ENCODE measurements around the gene RILPL2.
A peak's percentile ranks its signal among the peaks of the same experiment; 100 is the strongest.
"Not testable (repeated sequence)": the region's sequence is repeated elsewhere in the genome, so short reads cannot be mapped to it uniquely, and the experiment has no call there.

The RILPL2 gene

DNA sequence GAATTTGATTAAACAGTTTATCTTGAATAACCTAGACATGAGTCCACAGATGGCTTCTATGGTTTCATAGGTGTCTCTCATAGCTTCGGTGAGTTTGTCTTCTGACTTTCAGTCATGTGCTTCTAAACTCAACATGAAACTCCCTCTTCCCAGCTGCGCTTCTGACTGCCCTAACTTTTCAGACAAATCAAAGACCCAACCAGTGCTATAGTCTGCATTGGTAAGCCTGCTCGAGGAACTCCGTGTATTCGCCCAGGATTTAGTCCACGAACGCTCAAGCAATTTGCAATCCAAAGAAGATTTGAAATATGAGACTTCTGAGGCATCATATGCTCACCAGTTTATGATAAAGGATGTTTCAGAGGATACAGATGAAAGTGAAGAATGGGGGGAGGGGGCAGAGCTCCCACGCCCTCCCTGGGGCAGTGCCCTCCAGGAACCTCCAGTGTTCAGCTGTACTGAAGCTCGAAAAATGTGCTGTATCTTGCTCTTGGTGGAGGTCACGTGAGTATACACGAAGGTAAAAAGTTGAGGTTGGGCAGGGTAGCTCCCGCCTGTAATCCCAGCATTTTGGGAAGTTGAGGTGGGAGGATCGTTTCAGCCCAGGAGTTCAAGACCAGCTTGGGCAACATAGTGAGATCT lies 5.2 kb upstream of the RILPL2 start:
- no peaks in the 10 kb centered on the region for H3K9me3 Mint-ChIP-seq
- no peak overlapping the region for H3K4me3 Mint-ChIP-seq
- no peaks in the 10 kb centered on the region for H3K36me3 Mint-ChIP-seq (ENCODE audit: low read depth)
- no peaks in the 10 kb centered on the region for H3K27me3 Mint-ChIP-seq (ENCODE audit: low read depth)
- no peak overlapping the region for H3K27ac Mint-ChIP-seq
- peaks cover 15% of the 10 kb centered on the region for H3K4me1 Mint-ChIP-seq (ENCODE audit: low read depth)

- Mint-ChIP-seq H3K4me1 (ENCODE audit: low read depth) (peaks cover 36% of the 10 kb centered on the region), H3K9me3 (no peaks in the 10 kb centered on the region), H3K27me3 (ENCODE audit: low read depth) (no peaks in the 10 kb centered on the region), H3K27ac (peak overlapping the region; percentile 96), H3K4me3 (peak overlapping the region; percentile 99), H3K36me3 (ENCODE audit: low read depth) (peaks cover 14% of the 10 kb centered on the region)
Observed at GRCh38 chr12:123435636-123436016, 858 bp downstream of the RILPL2 start.

GRCh38 chr12:123433615-123434014 lies 2.9 kb downstream of the RILPL2 start:
- peak overlapping the region; percentile 57 for H3K27ac Mint-ChIP-seq
- H3K36me3 Mint-ChIP-seq (ENCODE audit: low read depth), result peaks cover 22% of the 10 kb centered on the region
- no peaks in the 10 kb centered on the region for H3K9me3 Mint-ChIP-seq
- H3K4me1 Mint-ChIP-seq (ENCODE audit: low read depth), result peaks cover 41% of the 10 kb centered on the region
- no peaks in the 10 kb centered on the region for H3K27me3 Mint-ChIP-seq (ENCODE audit: low read depth)
- peak overlapping the region; percentile 84 for H3K4me3 Mint-ChIP-seq

DNA sequence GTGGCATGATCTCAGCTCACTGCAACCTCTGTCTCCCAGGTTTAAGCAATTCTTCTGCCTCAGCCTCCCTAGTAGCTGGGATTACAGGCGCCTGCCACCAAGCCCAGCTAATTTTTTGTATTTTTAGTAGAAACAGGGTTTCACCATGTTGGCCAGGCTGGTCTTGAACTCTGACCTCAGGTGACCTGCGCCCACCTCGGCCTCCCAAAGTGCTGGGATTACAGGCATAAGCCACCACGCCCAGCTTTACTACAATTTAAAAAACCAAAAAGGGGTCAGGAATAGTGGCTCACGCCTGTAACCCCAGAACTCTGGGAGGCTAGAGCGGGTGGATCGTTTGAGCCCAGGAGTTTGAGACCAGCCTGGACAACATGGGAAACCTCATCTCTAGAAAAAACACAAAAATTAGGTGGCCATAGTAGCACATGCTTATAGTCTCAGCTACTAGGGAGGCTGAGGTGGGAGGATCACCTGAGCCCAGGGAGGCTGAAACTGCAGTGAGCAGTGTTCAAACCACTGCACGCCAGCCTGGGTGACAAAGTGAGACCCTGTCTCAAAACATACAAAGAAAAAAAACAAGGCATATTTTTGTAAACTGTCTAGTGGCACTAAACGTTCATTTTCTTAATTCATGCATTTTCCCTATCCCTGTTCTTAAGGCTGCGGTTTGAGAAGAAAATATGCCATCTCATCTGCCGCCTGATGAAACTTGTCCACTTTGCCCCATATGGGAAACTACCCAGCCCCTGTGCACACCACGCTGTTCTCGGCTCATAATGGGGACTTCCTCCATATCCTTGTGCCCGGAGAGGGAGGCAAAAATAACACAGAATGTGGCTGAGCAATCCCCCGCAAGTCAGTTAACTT lies 4.3 kb downstream of the RILPL2 start:
- not testable (repeated sequence) for H3K27me3 Mint-ChIP-seq (ENCODE audit: low read depth); H3K9me3 Mint-ChIP-seq
- H3K36me3 Mint-ChIP-seq (ENCODE audit: low read depth), result peaks cover 25% of the 10 kb centered on the region
- H3K4me3 Mint-ChIP-seq, result peak overlapping the region; percentile 84
- peak overlapping the region; percentile 87 for H3K27ac Mint-ChIP-seq
- H3K4me1 Mint-ChIP-seq (ENCODE audit: low read depth), result peaks cover 44% of the 10 kb centered on the region

GRCh38 chr12:123429101-123429500 lies 7.4 kb downstream of the RILPL2 start:
- Mint-ChIP-seq H3K4me1 (ENCODE audit: low read depth) (peaks cover 34% of the 10 kb centered on the region), H3K36me3 (ENCODE audit: low read depth) (peaks cover 30% of the 10 kb centered on the region)
- H3K27me3 Mint-ChIP-seq (ENCODE audit: low read depth); H3K27ac Mint-ChIP-seq; H3K4me3 Mint-ChIP-seq; H3K9me3 Mint-ChIP-seq: not testable (repeated sequence)

- Mint-ChIP-seq H3K4me1 (ENCODE audit: low read depth) (peaks cover 30% of the 10 kb centered on the region), H3K4me3 (no peak overlapping the region), H3K9me3 (no peaks in the 10 kb centered on the region), H3K36me3 (ENCODE audit: low read depth) (peaks cover 33% of the 10 kb centered on the region), H3K27ac (no peak overlapping the region), H3K27me3 (ENCODE audit: low read depth) (no peaks in the 10 kb centered on the region)
Observed at GRCh38 chr12:123428591-123428990, 7.9 kb downstream of the RILPL2 start.

- H3K36me3 Mint-ChIP-seq (ENCODE audit: low read depth), result peaks cover 28% of the 10 kb centered on the region
- H3K4me3 Mint-ChIP-seq, result no peak overlapping the region
- H3K9me3 Mint-ChIP-seq, result no peaks in the 10 kb centered on the region
- H3K4me1 Mint-ChIP-seq (ENCODE audit: low read depth), result peaks cover 18% of the 10 kb centered on the region
- H3K27ac Mint-ChIP-seq, result peak overlapping the region; percentile 73
- H3K27me3 Mint-ChIP-seq (ENCODE audit: low read depth), result no peaks in the 10 kb centered on the region
Observed at GRCh38 chr12:123427036-123427769, 9.3 kb downstream of the RILPL2 start.

GRCh38 chr12:123421314-123421713 lies 15.2 kb downstream of the RILPL2 start:
- no peak overlapping the region for H3K27ac Mint-ChIP-seq
- peaks cover 10% of the 10 kb centered on the region for H3K36me3 Mint-ChIP-seq (ENCODE audit: low read depth)
- no peaks in the 10 kb centered on the region for H3K27me3 Mint-ChIP-seq (ENCODE audit: low read depth)
- H3K4me1 Mint-ChIP-seq (ENCODE audit: low read depth), result no peaks in the 10 kb centered on the region
- H3K9me3 Mint-ChIP-seq, result no peaks in the 10 kb centered on the region
- H3K4me3 Mint-ChIP-seq, result no peak overlapping the region

- no peak overlapping the region for H3K27ac Mint-ChIP-seq
- no peaks in the 10 kb centered on the region for H3K27me3 Mint-ChIP-seq (ENCODE audit: low read depth)
- H3K4me1 Mint-ChIP-seq (ENCODE audit: low read depth), result no peaks in the 10 kb centered on the region
- H3K9me3 Mint-ChIP-seq, result no peaks in the 10 kb centered on the region
- no peak overlapping the region for H3K4me3 Mint-ChIP-seq
- peaks cover 16% of the 10 kb centered on the region for H3K36me3 Mint-ChIP-seq (ENCODE audit: low read depth)
Observed at GRCh38 chr12:123410041-123410412, 26.5 kb downstream of the RILPL2 start.

DNA sequence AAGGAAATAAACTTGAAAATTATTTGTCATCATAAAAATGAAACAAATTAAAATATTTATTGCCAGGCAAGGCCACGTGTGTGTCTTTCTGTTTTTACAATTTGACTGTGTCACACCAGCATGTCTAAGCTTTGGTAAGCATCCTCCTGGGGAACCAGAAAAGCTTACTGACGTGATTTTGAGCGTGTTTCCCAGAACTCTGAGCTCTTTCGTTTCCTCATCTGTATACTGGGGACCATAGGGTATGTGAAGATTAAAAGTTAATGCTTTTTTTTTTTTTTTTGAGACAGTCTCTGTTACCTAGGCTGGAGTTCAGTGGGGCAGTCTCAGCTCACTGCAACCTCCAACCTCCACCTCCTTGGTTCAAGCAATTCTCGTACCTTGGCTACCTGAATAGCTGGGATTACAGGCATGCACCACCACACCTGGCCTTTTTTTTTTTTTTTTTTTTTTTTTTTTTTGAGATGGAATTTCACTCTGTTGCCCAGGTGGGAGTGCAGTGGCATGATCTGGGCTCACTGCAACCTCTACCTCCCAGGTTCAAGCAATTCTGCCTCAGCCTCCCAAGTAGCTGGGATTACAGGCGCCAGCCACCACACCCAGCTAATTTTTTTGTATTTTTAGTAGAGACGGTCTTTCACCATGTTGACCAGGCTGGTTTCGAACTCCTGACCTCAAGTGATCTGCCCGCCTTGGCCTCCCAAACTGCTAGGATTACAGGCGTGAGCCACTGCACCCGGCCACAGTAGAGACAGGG lies 27.0 kb downstream of the RILPL2 start:
- H3K4me3 Mint-ChIP-seq; H3K27ac Mint-ChIP-seq; H3K4me1 Mint-ChIP-seq (ENCODE audit: low read depth); H3K9me3 Mint-ChIP-seq; H3K27me3 Mint-ChIP-seq (ENCODE audit: low read depth): not testable (repeated sequence)
- peaks cover 20% of the 10 kb centered on the region for H3K36me3 Mint-ChIP-seq (ENCODE audit: low read depth)

- H3K36me3 Mint-ChIP-seq (ENCODE audit: low read depth), result peaks cover 26% of the 10 kb centered on the region
- not testable (repeated sequence) for H3K4me1 Mint-ChIP-seq (ENCODE audit: low read depth); H3K4me3 Mint-ChIP-seq; H3K27me3 Mint-ChIP-seq (ENCODE audit: low read depth); H3K27ac Mint-ChIP-seq; H3K9me3 Mint-ChIP-seq
Observed at GRCh38 chr12:123408619-123409018, 27.9 kb downstream of the RILPL2 start.

- not testable (repeated sequence) for H3K4me1 Mint-ChIP-seq (ENCODE audit: low read depth); H3K27me3 Mint-ChIP-seq (ENCODE audit: low read depth); H3K9me3 Mint-ChIP-seq; H3K4me3 Mint-ChIP-seq; H3K27ac Mint-ChIP-seq
- peaks cover 30% of the 10 kb centered on the region for H3K36me3 Mint-ChIP-seq (ENCODE audit: low read depth)
Observed at GRCh38 chr12:123407934-123408333, 28.6 kb downstream of the RILPL2 start.

GRCh38 chr12:123407269-123407668 lies 29.2 kb downstream of the RILPL2 start:
- H3K4me1 Mint-ChIP-seq (ENCODE audit: low read depth); H3K9me3 Mint-ChIP-seq; H3K4me3 Mint-ChIP-seq; H3K27me3 Mint-ChIP-seq (ENCODE audit: low read depth); H3K27ac Mint-ChIP-seq: not testable (repeated sequence)
- peaks cover 28% of the 10 kb centered on the region for H3K36me3 Mint-ChIP-seq (ENCODE audit: low read depth)

GRCh38 chr12:123404581-123404980 lies 31.9 kb downstream of the RILPL2 start:
- H3K4me3 Mint-ChIP-seq, result no peak overlapping the region
- H3K27me3 Mint-ChIP-seq (ENCODE audit: low read depth), result no peaks in the 10 kb centered on the region
- H3K4me1 Mint-ChIP-seq (ENCODE audit: low read depth), result no peaks in the 10 kb centered on the region
- no peak overlapping the region for H3K27ac Mint-ChIP-seq
- H3K9me3 Mint-ChIP-seq, result no peaks in the 10 kb centered on the region
- peaks cover 23% of the 10 kb centered on the region for H3K36me3 Mint-ChIP-seq (ENCODE audit: low read depth)
